GM08714 (cell line): ENCODE data around the gene DNER.
"Not testable (repeated sequence)": the region's sequence is repeated elsewhere in the genome, so short reads cannot be mapped to it uniquely, and the experiment has no call there.

Experiments
- H3K4me3 ChIP-seq: fragments of 200-500 bp; sonication (Bioruptor generic); 2 replicates; pipeline ENCODE4 v1.5.1; 2014; ENCODE audit warnings: mild to moderate bottlenecking, low read length, inconsistent platforms
- ZNF274 ChIP-seq: IDR thresholded peaks from 2 replicates; pipeline ENCODE4 v1.6.1; 2012; ENCODE audit warnings: mild to moderate bottlenecking, low read depth, low read length

The DNER gene

DNA sequence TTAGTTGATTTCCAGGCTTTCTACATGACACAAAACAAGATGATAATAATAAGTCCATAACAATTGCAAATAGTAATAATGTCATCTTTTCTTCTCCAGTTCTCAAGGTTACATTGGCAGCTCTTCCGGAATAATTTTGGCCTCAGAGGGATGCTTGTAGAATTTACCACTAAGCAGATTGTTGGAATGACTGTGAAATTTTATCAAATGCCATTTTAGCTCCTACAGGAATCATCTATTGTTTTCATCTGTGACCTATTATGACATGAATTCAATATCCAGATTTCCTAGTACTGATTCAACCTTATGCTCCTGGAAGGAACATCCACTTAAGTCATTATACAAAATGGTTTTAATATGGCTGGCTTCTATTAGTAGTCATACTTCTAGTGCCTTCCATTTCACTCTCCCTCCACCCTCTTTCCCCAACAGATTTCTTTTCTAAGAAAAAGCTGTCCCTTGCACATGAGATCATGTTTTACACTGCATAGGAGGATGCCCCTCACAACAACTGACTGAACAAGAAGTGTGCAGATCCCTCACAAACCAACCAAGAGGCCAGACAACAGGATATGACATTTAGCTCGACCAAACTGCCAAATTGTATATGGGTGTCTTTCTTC is 200.0 kb downstream of the DNER start:
- no peak for TF ChIP-seq ZNF274
- H3K4me3 ChIP-seq, result no peak overlapping the region

DNA sequence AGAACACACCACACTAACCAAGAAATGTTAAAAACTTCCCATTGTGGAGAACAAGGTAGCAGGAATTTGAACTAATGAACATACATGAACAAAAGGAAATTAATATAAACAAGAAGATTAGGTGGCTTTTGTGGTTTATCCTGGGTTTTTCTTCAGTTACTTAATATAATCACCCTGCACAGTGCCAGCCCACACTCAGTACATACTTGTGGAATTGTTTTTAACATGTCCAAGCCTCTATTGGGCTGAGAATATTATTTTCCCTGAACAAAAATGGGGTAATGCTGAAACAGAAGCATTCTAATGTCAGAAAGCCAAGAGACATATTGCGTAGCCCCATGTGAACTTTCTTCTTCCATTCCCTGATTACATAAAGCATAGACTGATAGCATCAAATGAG is 202.8 kb downstream of the DNER start:
- no peak for TF ChIP-seq ZNF274
- H3K4me3 ChIP-seq, result no peak overlapping the region

DNA sequence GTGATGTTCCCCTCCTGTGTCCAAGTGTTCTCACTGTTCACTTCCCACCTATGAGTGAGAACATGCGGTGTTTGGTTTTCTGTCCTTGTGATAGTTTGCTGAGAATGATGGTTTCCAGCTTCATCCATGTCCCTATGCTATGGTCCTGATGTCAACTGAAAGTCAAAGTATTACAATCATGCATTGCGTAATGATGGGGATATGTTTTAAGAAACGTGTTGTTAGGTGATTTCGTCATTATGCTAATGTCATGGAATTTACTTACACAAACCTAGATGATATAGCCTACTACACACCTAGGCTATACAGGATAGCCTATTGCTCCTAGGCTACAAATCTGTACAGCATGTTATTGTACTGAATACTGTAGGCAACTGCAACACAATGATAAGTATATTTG is 207.7 kb downstream of the DNER start:
- H3K4me3 ChIP-seq, result not testable (repeated sequence)

DNA sequence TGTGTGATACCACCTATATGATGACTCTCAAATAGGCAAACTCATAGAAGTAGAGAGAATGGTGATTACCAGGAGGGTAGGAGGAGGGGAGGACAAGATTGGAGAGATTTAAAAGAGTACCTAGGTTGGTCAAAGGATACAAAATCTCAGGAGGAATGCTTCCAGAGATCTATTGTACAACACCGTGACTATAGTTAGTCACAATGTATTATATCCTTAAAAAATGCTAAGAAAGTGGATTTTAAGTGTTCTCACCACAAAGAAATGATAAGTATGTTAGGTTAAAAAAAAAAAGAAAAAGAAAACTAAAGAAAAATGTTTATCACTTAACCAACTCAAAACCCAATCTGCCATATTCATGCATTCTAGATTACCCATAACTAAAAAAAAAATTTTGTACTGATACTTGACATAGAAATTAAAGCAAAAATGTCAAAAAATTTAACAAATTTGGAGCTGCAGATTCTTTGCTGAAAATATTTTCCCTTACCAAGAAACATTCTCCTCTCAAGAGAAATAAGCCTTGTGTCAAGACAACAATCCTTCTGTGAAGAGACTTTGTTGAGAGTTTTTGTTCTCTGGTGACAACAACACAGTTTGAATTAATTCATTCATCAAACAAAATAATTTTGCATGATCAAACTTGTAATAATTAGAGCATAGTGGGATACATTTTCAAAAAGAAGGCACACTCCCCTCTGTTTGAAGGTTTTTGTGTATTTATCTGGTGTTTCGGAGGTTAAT is 213.1 kb downstream of the DNER start:
- TF ChIP-seq ZNF274, result no peak
- H3K4me3 ChIP-seq, result no peak overlapping the region

DNA sequence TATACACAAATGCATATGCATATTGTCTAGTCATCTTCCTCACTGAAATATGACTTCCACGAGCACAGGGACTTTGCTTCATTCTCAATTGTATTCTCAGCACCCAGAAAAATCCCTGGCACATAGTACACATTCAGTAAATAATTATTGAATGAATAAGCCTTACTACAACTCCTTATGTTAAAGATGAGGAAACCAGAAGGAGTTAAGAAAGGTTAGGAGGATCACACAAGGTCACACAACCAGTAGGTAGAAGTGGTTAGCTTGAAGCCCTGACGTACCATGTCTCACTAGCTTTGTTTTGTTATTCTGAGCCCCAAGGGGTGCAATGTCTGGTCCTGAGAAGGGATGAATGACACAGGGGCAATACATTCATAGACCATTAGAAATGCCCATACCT is 222.3 kb downstream of the DNER start:
- H3K4me3 ChIP-seq, result no peak overlapping the region
- TF ChIP-seq ZNF274, result no peak

DNA sequence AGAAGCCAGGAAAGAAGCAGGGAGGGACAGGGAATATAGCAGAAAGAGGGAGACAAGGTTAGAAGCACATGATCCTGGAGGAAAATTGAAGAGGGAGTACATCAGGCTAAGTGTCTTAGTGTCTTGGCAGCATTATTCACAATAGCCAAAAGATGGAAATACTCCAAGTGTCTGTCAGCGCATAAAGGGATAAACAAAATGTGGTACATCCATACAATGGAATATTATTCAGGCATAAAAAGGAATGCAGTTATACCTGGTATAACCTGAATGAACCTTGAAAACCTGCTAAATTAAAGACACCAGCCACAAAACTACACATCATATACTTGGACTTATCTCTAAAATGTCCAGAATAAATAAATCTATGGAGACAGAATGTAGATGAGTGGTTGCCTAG is 224.2 kb downstream of the DNER start:
- no peak for TF ChIP-seq ZNF274
- no peak overlapping the region for H3K4me3 ChIP-seq

DNA sequence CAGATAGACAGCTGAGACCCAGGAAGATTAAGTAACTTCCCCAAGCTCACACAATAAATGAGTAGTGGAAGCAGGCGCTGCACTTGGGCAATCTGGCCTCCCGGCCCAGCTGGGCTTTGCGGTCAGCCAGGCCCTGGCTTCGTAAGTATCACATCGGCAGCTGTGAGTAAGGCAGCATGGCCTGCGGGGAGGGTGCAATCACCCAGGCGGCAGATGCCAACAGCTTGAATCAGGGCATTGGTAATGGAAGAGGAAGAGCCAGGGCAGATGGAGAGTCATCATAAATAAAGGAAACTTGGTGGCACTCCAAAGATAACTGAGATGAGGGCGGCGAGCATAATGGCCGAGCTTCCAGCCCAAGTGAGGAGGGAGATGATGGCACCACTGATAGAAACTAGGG is 225.3 kb downstream of the DNER start:
- no peak for TF ChIP-seq ZNF274

DNA sequence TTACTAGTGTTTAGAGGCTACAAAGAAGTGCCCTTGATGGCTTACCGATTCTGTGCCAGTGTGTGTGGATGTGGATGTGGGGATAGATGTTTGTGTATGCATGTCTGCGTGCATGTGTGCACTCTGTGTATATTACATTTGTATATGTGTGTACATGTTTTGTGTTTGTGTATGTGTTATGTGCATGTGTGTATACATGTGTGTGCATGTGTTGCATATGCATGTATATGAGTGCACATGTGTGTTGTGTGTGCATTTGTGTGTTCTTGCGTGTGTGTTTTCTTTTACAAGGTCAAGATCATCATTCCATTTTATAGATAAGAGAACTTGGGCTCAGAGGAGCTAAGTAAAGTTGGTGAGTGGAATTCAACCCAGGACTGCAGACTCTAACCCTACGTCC is 226.1 kb downstream of the DNER start:
- no peak for TF ChIP-seq ZNF274
- H3K4me3 ChIP-seq, result no peak overlapping the region

More for the DNA sequence above, 225.3 kb downstream of the DNER start:
- H3K4me3 ChIP-seq, result no peak overlapping the region

DNA sequence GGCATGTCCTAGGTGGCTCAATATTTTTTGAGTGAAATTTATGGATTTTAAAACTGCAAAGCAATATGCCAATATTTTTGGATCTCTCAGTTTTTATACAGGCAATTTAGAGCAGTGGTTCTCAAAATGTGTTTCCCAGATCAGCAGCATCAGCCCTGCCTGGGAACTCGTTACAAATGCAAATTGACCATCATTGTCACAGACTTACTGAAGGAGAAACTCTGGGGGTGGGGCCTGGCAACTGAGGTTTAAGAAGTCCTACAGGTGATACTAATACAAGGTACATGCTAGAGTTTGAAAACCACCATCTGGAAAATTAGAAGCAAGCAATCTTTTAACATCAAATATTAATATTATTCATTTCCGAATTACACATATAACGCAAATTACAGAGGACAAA is 227.7 kb downstream of the DNER start:
- H3K4me3 ChIP-seq, result no peak overlapping the region
- TF ChIP-seq ZNF274, result no peak

DNA sequence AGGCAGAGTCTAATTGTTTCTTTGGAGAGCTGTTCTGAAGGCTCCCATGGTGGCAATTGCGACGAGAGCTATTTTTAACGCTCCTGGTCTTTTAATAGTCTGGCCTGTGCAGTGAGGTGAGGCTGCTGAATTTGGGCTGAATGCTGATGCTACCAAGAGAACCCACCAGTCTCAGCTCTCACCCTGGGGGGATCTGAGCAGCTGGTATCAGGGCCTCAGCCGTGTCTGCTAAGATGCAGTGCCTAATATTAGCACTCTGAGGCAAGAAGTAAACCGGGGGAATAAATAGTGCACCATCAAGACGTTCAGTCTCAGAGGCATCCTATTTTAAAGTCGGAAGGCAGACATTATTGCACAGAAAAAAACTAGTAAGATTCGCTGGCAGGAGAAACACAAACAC is 228.5 kb downstream of the DNER start:
- TF ChIP-seq ZNF274, result no peak
- H3K4me3 ChIP-seq, result no peak overlapping the region

DNA sequence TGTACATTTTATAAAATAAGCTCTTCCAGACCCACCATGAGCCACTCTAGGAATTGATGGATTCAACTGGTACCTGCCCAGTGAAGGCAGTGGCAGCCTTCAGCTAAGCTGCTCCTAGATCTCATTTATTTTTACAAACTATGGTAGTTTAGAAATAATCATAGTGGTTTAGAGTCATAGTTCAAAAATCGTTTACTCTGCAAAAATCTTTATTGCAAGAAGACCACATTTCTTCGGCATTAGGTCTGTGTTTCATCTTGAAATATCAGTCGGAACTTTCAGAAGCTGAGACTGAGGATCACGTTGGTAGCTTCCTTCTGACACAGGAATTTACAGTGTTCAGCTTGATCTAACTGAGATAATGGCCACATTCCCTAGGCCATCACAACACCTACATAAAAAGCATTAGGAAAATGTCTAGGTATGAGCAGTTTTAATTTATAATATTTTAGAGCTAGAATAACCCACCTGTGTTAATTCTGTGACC is 237.0 kb downstream of the DNER start:
- no peak overlapping the region for H3K4me3 ChIP-seq
- TF ChIP-seq ZNF274, result no peak

DNA sequence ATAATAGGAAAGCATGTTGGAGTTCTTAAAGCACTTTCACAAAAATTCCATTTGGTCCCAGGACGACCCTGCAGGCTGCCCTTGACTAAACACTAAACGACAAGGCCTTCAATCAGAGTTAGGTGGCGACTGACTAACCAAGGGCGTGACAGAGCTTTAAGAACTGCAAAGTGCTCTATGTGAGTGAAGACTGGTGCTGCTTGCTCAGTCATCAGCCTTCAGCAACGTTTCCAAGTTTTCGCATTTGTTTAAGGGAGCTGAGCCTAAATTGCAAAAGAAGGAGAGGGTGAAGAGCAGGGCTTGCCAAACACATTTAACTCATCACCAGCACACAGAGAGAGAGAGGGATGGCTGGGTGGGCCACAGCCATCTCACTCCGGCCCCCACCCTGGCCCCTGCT is 238.6 kb downstream of the DNER start:
- no peak overlapping the region for H3K4me3 ChIP-seq
- no peak for TF ChIP-seq ZNF274

DNA sequence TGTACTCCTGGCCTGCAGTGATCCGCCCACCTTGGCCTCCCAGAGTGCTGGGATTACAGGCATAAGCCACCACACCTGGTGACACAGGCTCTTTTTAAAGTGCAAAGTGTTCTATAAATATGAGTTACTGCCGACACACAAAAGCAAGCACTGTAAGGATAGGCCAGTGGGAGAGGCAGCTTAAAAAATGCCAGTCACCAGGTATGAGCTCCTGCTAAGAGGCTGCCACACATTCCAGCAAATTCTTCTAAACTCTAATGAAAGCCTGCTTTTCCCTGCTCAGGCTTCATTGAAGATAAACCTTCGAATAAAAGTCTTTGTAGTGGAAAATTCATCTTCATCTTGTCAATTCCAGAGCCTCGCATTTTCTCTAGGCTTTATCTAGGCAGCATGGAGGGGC is 240.2 kb downstream of the DNER start:
- no peak overlapping the region for H3K4me3 ChIP-seq

DNA sequence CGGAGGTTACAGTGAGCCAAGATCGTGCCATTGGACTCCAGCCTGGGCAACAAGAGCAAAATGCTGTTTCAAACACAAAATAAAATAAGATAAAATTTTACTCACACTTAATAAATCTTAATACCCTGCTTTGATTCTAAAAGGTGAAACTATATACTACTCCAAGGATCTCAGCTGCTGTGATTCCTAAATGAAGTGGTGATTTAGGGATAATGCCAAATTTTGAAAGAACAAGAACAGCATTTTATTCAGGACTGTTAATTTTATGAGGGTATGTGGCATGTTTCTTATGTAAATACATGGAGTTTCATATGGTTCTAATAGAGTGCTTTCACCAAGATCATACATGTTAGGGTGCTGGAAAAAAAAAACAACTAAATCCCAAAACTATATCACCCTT is 243.6 kb downstream of the DNER start:
- no peak for TF ChIP-seq ZNF274
- H3K4me3 ChIP-seq, result no peak overlapping the region

More for the DNA sequence above, 240.2 kb downstream of the DNER start:
- no peak for TF ChIP-seq ZNF274

DNA sequence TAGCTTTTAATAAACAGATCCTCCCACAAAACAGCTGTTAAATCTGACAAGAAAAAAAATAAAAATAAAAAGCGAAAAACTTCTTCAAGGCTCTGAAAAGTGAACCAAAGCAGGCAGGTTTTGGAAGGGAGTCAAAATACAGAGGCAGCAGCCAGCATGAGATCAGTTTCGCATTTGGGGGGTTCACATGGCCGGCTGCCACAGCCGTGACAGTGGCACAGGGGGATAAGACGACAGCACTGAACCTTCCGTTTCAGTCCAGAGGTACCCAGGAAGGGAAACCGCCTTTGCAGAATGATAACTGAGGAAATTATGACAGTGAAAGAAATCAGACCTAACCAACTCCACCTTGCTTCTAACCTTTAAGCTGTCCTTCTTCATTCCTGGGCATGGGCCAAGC is 246.6 kb downstream of the DNER start:
- no peak for TF ChIP-seq ZNF274
- H3K4me3 ChIP-seq, result no peak overlapping the region
